MV-4-11 (cell line): ENCODE results near the gene PEX14.

ENCODE experiments used
- DNase-seq: peaks from one replicate; lab custom pipeline; 2025; lab: John Stamatoyannopoulos, UW

Gene PEX14

DNA sequence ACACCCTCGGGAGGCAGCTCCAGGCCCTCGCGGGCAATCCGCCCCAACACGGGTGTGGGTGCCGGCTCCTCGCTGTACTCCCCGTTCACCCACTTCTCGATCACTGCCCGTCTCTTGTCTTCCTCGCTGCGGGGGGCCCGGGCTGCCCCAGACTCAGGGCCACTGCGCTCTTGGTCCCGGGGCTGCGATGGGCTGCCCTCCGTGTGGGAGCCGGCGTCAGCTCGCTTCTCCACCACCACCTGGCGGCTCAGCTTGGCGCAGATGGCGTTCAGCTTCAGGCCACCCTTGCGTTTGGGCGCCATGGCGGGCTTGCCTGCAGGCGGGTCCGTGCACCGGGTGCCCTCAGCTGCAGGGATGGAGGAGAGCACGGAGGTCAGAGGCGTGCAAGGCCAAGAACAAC is 190.5 kb downstream of the PEX14 start:
- DNase-seq = no peak

DNA sequence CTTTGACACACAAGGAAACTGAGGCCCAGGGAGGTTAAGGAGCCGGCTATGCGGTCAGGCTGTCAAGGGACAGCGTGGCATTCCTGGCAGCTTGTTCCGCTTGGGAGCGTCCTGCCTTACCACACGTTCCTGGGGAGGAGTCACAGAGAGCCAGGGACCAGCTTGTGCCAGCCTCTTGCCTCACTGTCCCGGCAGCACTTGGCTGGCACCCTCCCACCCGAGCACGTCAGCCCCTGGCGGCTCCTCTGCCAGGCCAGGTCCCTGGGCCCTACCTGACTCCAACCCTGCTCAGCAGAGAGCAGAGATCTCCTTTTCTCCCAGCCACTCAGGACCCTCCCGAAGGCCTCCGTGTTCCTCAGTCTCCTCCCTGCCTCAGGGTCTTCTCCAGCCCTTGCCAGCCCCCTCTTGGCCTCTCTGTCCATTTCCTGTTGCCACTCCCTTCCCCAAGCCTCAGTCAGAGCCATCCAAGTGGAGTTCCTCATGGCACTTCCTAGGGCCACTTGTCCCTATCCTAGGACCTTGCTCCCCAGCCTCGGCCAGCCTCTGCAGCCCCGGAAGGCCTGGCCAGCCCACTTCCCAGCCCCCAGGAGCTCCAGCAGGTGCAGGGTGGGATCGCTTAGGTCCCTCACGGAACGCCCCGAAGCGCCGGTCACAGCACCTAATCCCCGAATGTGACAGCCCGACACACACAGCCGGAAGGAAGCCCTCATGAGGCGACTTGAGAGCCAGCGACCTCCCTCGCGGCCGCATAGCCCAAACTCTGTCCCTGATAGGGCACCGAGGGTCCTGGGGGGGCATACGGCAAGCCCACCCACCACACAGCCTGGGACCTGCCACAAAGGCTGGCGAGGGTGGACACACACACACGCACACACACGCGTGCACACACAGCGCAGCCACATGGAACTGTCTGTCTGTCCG is 191.4 kb downstream of the PEX14 start:
- no peak for DNase-seq

DNA sequence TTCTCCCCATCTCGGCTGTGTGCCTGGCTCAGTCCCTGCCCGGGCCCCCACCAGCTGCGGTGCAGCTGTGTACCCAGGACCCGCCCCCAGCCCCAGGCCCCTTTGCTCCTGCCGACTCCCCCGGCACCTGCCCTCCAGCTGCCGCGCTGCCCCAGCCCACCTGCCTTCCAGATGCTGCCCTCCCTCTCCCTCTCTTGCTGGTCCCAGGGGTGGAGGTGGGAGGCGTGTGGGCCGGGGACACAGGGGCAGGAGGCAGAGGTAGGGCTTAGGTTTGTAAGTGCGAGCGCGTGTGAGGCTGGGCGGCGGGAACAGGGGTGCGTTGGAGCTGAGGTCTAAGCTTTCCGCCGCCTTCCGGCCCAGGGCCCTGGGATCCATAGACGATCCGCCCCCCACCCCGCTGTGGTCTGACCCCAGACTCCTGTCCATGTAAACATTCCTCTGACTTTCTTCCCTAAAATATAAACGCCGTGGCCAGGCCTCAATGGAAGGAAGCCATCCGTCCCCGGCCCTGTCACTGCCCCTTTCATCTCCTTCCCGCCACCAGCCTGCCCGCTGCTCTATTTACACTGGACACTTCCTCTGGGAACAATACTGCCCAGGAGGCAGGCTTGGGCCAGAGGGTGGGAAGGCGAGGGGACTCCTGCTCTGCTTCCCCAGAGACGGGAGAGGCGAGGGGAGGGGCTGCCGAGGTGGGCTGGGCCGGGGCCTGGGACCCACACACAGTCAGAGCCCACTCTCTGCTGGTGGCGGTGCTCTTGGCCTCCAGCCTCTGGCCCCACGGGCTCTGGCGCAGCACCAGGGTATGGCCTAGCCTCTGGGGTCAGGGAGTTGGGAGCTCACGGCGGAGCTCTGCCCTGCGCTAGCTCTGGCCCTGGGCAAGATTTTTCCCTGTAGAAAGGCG is 193.4 kb downstream of the PEX14 start:
- no peak for DNase-seq

DNA sequence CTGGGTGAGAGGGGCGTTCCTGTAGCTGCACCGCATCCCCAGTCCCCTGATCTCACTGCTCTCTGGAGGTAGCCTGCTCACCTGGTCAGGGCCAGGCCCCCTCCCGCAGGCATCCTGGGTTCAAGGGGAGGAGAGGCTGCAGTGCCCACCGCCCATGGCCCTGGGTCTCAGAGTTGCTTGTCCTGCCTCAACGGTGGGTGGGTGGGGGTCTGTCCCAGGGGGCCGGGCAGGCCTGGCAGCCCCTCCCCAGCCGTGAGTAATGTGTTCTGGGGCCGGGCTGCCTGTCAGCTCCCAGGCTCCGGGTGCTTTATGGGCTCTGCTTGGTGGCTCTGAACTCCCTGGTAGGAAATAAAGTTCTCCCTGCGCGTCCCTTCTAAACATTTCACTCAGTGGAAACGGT is 194.8 kb downstream of the PEX14 start:
- no peak for DNase-seq

DNA sequence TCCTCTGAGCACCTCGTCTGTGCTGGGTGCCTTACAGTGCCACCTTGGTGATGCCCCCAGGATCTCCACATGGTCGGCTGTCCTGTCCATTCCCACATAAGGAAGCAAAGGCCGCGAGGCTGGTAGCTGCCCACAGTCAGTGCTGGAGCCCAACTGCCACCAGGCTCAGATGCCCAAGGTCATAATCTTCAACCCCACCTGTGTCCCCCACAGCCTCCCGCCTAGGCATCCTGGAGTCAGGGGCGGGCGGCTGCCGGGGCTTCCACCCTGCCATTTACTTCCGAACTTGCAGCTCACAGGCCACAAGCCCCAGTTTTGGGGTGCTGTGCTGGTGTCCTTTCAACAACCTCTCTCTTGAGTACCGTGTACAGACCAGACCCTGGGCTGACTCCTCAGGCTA is 195.4 kb downstream of the PEX14 start:
- no peak for DNase-seq

DNA sequence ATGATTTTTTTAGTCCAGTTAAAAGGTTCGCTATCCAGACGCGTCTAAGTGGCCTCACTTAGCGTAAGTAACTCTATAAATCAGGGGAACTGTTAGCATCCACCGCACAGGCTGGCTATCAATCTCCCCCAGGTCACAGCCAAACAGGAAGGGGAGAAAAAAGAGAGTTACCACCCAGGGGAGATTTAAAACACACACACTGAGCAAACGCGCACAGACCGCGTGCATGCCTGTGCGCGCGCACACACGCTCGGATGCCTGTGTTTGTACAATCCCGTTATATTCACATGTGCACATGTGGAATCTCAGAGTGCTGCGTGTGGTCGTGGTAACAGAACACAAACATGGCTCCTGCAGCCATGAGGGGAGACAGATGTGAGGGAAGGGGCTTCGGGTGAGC is 196.3 kb downstream of the PEX14 start:
- DNase-seq = no peak

DNA sequence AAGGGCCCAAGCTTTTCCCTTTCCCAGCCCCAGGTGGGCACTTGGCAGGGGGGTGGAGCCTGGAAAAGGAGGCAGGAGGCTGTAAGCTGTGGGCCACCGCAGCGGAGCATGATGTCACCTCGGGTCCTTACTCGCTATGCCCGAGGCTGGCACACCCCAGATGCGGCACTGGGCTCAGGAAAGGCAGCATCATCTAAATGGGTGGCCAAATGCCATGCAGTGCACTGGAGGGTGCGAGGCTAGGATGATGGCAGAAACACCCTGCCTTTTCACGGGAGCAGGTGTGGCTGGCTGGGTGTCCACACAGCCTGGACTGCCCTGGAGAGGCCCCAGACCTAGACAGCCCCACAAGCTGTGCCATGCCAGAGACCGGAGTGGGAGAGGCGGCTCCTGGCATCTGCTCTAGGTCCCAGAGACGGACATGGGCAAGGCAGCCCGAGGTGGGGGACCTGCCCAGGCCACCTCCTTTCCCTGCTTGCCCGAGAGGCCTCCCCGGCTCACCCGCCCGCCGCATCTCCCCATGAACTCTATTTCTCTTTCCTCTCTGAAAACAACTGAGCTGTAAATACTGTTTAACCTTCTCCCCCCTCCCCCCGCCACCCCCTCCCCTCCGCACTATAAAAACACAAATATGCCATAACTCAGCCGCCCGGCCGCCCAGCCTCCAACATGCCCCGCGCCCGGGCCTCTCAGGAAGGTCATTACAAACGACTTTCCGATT is 197.0 kb downstream of the PEX14 start:
- DNase-seq = no peak

DNA sequence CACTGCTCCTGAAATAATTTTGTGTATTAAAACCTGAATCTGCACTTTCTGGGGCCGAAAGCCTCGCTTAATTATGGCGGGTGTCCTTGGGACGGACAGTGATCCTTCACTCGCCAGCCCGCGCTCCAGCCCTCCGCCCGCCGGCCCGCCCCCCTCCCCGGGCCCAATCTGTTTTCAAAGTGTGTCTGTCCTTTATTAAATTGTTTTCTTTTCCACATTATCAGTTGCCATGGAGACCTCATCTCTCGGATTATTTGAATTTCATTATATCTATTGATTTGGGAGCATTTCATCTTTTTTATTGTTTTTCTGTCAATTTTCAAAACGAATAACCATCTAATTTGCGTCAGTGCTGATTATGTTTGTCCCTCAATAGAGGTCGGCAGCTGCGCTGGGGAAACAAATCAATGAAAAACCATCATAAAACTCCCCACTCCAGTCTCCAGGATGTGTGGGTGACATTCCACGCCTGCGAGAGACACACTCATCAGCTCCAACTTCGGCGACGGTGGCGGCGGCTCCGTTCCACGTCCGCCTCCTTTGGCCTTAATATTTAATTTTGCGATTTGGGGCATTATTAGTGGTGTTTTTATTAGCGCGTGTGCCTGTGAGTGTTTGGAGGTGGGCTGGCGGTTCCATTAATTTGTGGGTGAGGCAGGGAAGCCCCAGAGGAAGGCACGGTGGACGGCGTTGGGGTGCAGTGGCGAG is 197.7 kb downstream of the PEX14 start:
- no peak for DNase-seq

DNA sequence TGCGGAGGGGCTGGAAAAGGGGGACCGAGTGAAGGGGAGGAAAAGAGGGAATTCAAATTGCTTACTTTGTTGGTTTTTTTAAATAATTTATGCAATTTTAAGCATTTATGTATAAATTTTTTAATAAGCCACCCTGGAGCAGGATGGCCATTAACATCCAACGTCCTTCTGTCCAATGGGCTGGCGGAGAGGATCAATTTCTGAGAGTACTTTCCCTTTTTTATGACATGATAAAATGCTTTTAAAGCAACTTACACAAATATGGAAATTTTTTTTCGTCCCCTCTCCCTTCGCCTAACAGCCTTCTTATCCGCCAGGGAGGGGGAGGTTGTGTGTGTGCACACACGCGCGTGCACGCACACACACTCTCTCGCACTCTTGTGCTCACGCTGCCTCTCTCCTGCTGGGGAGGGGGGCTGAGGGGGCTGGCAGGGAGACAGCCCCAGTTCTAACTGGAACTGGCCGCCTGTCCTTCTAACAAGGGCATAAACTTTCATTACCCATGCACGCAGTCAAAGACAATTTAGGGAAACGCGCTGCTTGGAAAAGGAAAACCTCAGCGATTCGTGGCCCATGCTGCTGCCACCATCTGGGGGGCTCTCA is 198.5 kb downstream of the PEX14 start:
- no peak for DNase-seq

DNA sequence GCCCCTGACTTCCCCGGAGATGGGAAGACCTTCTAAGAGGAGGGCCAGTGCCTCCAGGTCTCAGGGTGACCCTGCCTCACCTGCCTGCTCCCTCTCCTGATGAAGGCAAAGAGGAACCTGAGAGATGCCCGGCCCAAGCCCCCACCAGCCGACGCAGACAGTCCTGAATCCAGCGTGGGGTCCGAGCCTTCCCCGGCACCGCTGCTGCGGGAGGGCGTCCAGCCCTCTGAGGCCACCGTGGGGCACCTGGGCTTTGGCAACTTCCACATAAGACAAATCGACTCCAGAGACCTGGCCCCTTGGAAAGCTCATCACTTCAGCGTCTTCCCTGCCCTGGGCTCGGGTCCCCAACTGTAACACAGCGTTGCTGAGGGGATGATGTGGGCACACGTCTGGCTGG is 199.5 kb downstream of the PEX14 start:
- no peak for DNase-seq

DNA sequence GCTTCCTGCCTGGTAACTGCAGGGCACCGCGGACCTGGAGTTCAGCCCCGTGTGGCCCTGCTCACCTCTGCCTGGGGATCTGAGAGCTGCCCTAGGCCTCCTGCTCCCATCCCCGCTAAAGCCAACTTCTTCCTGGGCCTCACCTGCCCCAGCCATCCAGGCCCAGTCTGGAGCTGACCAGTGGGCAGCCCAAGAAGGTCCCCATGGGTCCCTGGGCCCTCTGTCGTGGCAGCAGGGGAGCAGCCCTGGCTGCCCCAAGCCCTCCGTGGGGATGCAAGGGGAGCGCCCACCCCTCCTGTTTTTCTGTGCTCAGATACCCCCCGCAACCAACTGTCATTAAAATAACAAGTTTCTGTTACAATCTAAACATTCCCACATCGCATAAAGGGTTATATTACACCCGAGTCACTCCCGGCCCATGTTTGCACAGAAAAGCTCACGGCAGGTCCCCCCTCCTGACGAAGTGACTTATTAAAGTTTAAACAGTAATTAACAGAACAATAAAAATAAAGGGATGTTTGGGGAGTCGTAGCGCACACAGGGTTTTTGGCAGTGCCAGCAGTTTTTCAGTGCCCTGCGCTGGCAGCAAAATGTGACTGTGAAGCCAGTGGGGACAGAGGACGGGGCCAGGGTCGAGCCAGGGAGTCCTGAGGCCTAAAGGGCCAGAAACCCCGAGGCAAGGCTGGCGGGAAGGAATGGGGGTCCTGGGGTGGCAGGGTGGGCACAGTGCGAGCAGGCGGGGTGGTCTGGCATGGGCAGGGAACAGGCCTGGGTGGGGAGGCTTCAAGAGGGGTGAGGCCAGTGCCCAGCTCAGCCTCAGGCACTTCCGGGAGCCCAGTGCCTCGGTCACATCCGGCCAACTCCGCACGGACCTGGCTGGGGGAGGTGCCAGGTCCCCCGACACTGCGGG is 200.2 kb downstream of the PEX14 start:
- DNase-seq = no peak

DNA sequence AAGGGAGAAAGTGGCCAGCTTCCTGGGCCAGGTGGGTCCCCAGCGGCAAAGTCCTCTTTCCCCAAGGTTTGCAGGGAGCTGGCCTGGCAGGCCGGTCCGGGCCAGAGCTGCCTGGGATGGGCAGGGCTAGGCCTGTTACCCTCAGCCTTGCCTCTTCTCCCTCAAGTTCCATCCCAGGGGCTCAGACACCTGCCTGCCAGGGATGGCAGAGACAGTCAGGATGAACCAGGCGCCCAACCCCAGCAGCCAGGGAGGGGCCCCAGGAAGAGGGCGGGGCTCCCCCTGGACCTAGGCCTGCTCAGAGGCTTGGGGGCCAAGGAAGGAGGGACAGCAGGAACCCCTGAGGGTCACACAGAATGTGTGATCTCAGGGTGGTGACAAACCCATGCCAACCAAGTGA is 201.1 kb downstream of the PEX14 start:
- no peak for DNase-seq

DNA sequence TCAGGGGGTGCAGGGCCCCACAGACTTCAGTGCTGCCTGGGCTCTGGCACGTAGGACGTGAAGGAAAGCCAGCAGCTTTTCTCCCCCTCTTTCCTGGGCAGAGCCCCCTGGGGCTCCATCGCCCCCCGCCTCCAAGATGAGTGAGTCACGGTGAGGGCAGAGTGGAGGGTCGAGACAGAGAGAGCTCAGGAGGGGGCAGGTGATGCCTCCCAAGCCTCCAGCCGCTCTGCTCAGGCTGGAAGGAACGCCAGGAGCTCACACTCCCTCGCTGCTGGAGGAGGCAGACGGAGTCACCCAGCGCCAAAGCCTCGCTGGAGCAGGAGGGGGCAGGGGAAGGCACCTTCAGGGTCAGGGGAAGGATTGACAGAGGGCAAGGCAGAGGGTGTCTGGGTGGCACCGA is 202.2 kb downstream of the PEX14 start:
- no peak for DNase-seq

DNA sequence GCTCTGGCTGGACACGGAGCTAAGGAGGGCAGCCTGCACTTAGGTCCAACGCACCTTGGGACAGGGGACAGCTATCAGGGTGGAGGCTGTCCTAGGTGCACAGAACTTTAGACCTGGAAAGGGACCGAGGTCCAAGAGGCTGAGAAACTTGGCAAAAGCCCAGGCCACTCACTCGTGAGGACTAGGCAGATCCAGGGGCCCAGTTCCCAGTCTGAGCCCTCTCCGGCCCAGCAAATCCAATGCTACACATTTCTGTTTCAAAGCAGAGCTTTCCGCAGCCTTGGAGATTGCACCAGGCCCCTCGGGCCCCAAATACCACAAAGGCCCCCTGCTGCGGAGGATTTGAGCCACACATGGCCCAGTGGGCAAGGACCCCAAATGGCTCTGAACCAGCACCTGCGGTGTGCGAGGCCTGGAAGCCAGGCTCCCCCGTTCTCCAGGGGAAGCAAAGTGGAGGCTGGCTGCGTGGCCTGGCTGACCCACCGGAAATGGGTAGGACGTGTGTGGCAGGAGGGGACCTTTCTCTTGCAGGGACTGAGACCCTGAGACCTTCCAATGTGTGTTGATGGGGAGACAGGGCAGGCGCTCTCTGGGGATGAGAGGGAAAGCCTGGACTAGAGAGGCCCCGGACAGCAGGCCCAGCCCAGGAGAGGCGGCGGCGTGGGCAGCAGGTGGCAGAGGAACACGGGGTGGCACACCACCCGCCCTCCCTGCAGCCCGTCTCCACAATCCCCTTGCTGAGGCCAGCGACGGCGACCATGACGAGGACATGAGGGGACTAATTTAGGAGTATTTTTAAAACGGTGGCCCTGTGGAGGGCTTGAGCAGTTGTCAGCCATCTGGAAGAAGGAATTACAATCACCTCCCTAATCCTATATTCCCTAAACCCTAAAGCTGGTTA is 203.0 kb downstream of the PEX14 start:
- no peak for DNase-seq

DNA sequence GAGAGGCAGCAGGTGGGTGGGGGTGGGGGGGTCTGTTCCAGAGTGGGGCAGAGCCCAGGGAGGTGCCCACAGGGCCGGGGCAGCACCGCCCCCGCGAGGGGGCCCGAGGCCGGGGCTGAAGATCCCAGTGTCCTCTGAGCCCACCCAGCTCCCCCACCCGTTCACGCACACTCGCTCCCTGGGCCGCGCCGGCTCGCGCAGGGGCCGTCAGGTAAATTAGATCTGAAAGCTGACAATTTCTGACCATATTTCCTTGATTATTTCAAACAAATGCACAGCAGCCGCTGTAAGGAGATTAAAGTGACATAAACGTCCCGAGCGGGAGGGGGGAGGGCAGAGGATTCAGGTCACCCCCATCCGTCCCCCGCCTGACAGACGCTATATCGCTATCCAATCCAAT is 203.7 kb downstream of the PEX14 start:
- no peak for DNase-seq

DNA sequence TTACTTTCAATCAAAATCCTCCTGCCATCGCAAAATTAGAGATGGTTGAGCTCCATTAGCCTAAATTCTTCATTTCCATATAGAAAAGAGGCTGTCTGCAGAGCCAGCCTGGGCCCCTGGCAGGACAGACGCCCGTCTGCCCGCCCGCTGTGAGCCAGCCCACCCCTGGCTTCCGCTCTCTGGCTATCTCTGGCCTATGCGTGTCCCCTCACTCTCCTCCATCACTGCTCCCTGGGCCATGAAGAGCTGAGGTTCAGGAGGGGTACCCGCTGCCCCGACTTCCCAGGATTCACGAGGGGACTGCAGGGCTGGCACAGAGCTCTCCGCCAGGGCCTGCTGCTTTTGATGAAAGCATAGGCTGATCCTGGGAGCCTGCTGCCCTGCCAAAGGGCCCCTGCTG is 204.1 kb downstream of the PEX14 start:
- DNase-seq = no peak

DNA sequence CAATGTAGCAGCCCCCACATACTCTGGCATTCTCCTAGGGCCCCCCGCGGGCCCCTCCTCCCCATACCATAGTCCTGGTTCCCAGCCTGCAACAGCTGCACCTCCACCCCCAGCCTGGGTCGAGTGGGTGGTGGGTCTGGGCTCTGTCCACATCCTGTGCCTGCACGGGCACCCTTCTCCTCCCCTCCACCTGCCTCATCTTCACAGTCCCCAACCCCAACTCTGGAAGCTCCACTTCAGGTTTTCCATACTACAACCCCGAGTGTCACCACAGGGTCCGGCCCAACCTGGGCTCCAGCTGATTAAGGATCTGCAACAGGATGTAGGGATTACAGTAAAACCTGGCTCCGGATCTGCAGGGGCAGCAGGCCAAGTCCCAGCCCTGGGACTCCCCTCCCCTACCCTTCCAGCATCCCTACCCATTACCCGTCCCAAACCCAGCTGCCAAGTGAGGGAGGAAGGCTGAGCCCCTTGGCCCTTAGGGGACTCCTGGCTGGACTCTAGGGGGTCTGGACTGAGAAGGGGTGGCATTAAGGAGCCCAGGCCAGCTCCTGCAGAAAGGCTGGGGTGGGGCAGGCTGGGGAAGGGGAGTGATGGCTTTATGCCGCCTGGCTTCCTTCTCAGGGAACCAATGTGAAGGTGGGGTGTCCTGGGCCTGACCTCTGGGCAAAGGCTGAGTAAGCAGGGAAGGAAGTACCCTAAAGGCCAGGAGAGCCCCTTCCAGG is 204.9 kb downstream of the PEX14 start:
- peak; percentile 40 for DNase-seq
